Measurements from ENCODE around the gene PGM5.

The PGM5 gene

DNA sequence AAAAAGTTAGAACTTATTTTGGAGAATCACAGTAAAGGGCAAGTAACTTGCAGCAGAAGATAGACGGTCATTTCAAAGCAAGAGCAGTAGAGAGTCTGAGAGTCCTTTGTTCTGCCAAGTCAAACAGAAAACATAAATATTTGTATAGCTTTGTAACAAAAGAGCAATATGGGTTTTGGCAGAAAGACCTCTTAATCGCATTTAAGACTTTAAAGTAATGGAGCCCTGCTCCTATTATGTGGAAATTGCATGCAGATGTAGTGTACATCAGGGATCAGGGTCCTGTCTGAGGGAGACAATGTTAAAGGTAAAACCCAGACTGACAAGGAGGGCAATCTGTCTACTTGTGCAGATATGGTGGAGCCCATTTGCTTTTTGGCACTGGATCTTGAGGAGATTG lies 87.2 kb downstream of the PGM5 start:
- no peaks in the 10 kb centered on the region for H3K4me1 ChIP-seq (ENCODE audit: insufficient read depth, low read length, severe bottlenecking)

DNA sequence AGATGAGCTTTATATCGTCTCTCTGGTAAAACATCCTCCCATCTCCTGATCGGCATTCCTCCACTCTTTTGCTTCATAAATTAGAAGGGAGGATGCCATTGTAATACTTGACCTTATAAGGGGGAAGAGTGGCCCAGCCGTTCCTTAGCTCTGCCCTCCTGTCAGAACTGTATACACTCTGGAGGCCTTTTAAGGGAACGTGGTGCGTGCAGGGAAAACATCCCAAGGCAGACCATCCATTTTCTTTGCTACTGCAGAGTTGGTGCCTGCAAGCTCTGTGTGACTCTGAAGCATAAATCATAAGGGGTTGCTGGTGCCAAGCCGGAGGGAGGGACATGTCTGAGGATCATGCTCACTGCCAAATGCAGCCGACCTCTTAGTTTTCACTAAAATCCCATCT lies 90.4 kb downstream of the PGM5 start:
- H3K4me1 ChIP-seq (ENCODE audit: insufficient read depth, low read length, severe bottlenecking) = no peaks in the 10 kb centered on the region
- H3K9me3 ChIP-seq (ENCODE audit: low read length) = no peaks in the 10 kb centered on the region
- H3K9me2 ChIP-seq (ENCODE audit: low read depth, low read length) = no peaks in the 10 kb centered on the region
- no peak overlapping the region for H3K4me2 ChIP-seq (ENCODE audit: low read length)
- no peaks in the 10 kb centered on the region for H3F3A ChIP-seq (ENCODE audit: insufficient read depth, low read length)
- TF ChIP-seq CTCF (IDR thresholded peaks at IDR 0.05; ENCODE audit: low read length) (no peak), EZH2 (IDR thresholded peaks at IDR 0.05; ENCODE audit: borderline replicate concordance, low read length) (no peak)
- no peaks in the 10 kb centered on the region for H4K20me1 ChIP-seq (ENCODE audit: insufficient read depth, low read length)
- no peak overlapping the region for H3K27ac ChIP-seq (ENCODE audit: low read depth, low read length, poor library complexity, severe bottlenecking)
- no peak overlapping the region for H2AFZ ChIP-seq (ENCODE audit: low read length)
- H3K79me2 ChIP-seq (ENCODE audit: insufficient read depth, low read length) = no peaks in the 10 kb centered on the region
- no peaks in the 10 kb centered on the region for H3K36me3 ChIP-seq (ENCODE audit: insufficient read depth, low read length)
- H3K27me3 ChIP-seq (ENCODE audit: insufficient read depth, low read length) = no peaks in the 10 kb centered on the region
- H3K9ac ChIP-seq (ENCODE audit: low read length) = no peak overlapping the region
- no peak overlapping the region for H3K4me3 ChIP-seq (ENCODE audit: low read depth, low read length, poor library complexity, severe bottlenecking)

More for the DNA sequence above, 87.2 kb downstream of the PGM5 start:
- no peaks in the 10 kb centered on the region for H3K79me2 ChIP-seq (ENCODE audit: insufficient read depth, low read length)
- no peak overlapping the region for H3K4me2 ChIP-seq (ENCODE audit: low read length)
- H3K36me3 ChIP-seq (ENCODE audit: insufficient read depth, low read length) = no peaks in the 10 kb centered on the region
- no peak overlapping the region for H3K27ac ChIP-seq (ENCODE audit: low read depth, low read length, poor library complexity, severe bottlenecking)
- H2AFZ ChIP-seq (ENCODE audit: low read length) = no peak overlapping the region
- no peak for TF ChIP-seq CTCF (IDR thresholded peaks at IDR 0.05; ENCODE audit: low read length)
- no peak for TF ChIP-seq EZH2 (IDR thresholded peaks at IDR 0.05; ENCODE audit: borderline replicate concordance, low read length)
- H4K20me1 ChIP-seq (ENCODE audit: insufficient read depth, low read length) = no peaks in the 10 kb centered on the region
- H3K9ac ChIP-seq (ENCODE audit: low read length) = no peak overlapping the region
- H3K9me3 ChIP-seq (ENCODE audit: low read length) = peaks cover 4% of the 10 kb centered on the region; the same call in 1 of the 2 replicates
- no peaks in the 10 kb centered on the region for H3F3A ChIP-seq (ENCODE audit: insufficient read depth, low read length)
- H3K9me2 ChIP-seq (ENCODE audit: low read depth, low read length) = no peaks in the 10 kb centered on the region
- H3K4me3 ChIP-seq (ENCODE audit: low read depth, low read length, poor library complexity, severe bottlenecking) = no peak overlapping the region
- H3K27me3 ChIP-seq (ENCODE audit: insufficient read depth, low read length) = no peaks in the 10 kb centered on the region

- no peak overlapping the region for H3K9ac ChIP-seq (ENCODE audit: low read length)
- H3K79me2 ChIP-seq (ENCODE audit: insufficient read depth, low read length) = no peaks in the 10 kb centered on the region
- H3K4me2 ChIP-seq (ENCODE audit: low read length) = no peak overlapping the region
- no peaks in the 10 kb centered on the region for H3K36me3 ChIP-seq (ENCODE audit: insufficient read depth, low read length)
- H4K20me1 ChIP-seq (ENCODE audit: insufficient read depth, low read length) = no peaks in the 10 kb centered on the region
- H3K9me2 ChIP-seq (ENCODE audit: low read depth, low read length) = no peaks in the 10 kb centered on the region
- no peaks in the 10 kb centered on the region for H3F3A ChIP-seq (ENCODE audit: insufficient read depth, low read length)
- no peaks in the 10 kb centered on the region for H3K9me3 ChIP-seq (ENCODE audit: low read length)
- no peak overlapping the region for H3K27ac ChIP-seq (ENCODE audit: low read depth, low read length, poor library complexity, severe bottlenecking)
- H3K4me1 ChIP-seq (ENCODE audit: insufficient read depth, low read length, severe bottlenecking) = no peaks in the 10 kb centered on the region
- no peaks in the 10 kb centered on the region for H3K27me3 ChIP-seq (ENCODE audit: insufficient read depth, low read length)
- no peak for TF ChIP-seq EZH2 (IDR thresholded peaks at IDR 0.05; ENCODE audit: borderline replicate concordance, low read length)
- TF ChIP-seq CTCF (IDR thresholded peaks at IDR 0.05; ENCODE audit: low read length) = no peak
- no peak overlapping the region for H3K4me3 ChIP-seq (ENCODE audit: low read depth, low read length, poor library complexity, severe bottlenecking)
- no peak overlapping the region for H2AFZ ChIP-seq (ENCODE audit: low read length)
Measured at GRCh38 chr9:68447611-68448010, 91.2 kb downstream of the PGM5 start.
